ENCODE measurements around the gene ANKLE1.

Gene ANKLE1

GRCh38 chr19:17311455-17312188 lies 29.9 kb downstream of the ANKLE1 start:
- Histone ChIP-seq H3K27ac (ENCODE audit: low read depth, low read length) (no peak overlapping the region; the same call in 1 of the 2 replicates), H3K27me3 (ENCODE audit: control insufficient read depth, insufficient read depth, low read length) (no peaks in the 10 kb centered on the region), H3K9ac (ENCODE audit: low read length) (peak overlapping the region; percentile 74), H3K4me3 (ENCODE audit: low read depth, low read length) (no peak overlapping the region), H3K36me3 (ENCODE audit: control insufficient read depth, insufficient read depth, low read length) (peaks cover 41% of the 10 kb centered on the region), H3K4me1 (ENCODE audit: control insufficient read depth, insufficient read depth, low read length) (peaks cover 12% of the 10 kb centered on the region; the same call in 1 of the 2 replicates), H3K9me3 (ENCODE audit: control insufficient read depth, insufficient read depth, low read depth, low read length) (no peaks in the 10 kb centered on the region)

GRCh38 chr19:17312189-17313113 lies 30.8 kb downstream of the ANKLE1 start:
- Histone ChIP-seq H3K27me3 (ENCODE audit: control insufficient read depth, insufficient read depth, low read length) (no peaks in the 10 kb centered on the region), H3K9ac (ENCODE audit: low read length) (peak overlapping the region; percentile 74), H3K9me3 (ENCODE audit: control insufficient read depth, insufficient read depth, low read depth, low read length) (no peaks in the 10 kb centered on the region), H3K4me3 (ENCODE audit: low read depth, low read length) (no peak overlapping the region), H3K4me1 (ENCODE audit: control insufficient read depth, insufficient read depth, low read length) (peaks cover 10% of the 10 kb centered on the region; the same call in 1 of the 2 replicates), H3K27ac (ENCODE audit: low read depth, low read length) (no peak overlapping the region; the same call in 1 of the 2 replicates), H3K36me3 (ENCODE audit: control insufficient read depth, insufficient read depth, low read length) (peaks cover 41% of the 10 kb centered on the region)

- H3K27me3 ChIP-seq (ENCODE audit: control insufficient read depth, insufficient read depth, low read length): no peaks in the 10 kb centered on the region
- H3K9me3 ChIP-seq (ENCODE audit: control insufficient read depth, insufficient read depth, low read depth, low read length): no peaks in the 10 kb centered on the region
- H3K4me1 ChIP-seq (ENCODE audit: control insufficient read depth, insufficient read depth, low read length): peaks cover 10% of the 10 kb centered on the region; the same call in 1 of the 2 replicates
- H3K27ac ChIP-seq (ENCODE audit: low read depth, low read length): no peak overlapping the region
- H3K4me3 ChIP-seq (ENCODE audit: low read depth, low read length): no peak overlapping the region
- H3K9ac ChIP-seq (ENCODE audit: low read length): no peak overlapping the region
- peaks cover 45% of the 10 kb centered on the region for H3K36me3 ChIP-seq (ENCODE audit: control insufficient read depth, insufficient read depth, low read length)
Measured at GRCh38 chr19:17314007-17314593, 32.4 kb downstream of the ANKLE1 start.

- H3K4me3 ChIP-seq (ENCODE audit: low read depth, low read length): no peak overlapping the region
- no peak overlapping the region for H3K27ac ChIP-seq (ENCODE audit: low read depth, low read length)
- H3K36me3 ChIP-seq (ENCODE audit: control insufficient read depth, insufficient read depth, low read length): peaks cover 60% of the 10 kb centered on the region
- no peaks in the 10 kb centered on the region for H3K27me3 ChIP-seq (ENCODE audit: control insufficient read depth, insufficient read depth, low read length)
- H3K9ac ChIP-seq (ENCODE audit: low read length): no peak overlapping the region
- no peaks in the 10 kb centered on the region for H3K9me3 ChIP-seq (ENCODE audit: control insufficient read depth, insufficient read depth, low read depth, low read length)
- H3K4me1 ChIP-seq (ENCODE audit: control insufficient read depth, insufficient read depth, low read length): no peaks in the 10 kb centered on the region
Measured at GRCh38 chr19:17318966-17319365, 37.3 kb downstream of the ANKLE1 start.

GRCh38 chr19:17319473-17320238 lies 38.0 kb downstream of the ANKLE1 start:
- Histone ChIP-seq H3K9me3 (ENCODE audit: control insufficient read depth, insufficient read depth, low read depth, low read length) (no peaks in the 10 kb centered on the region), H3K9ac (ENCODE audit: low read length) (no peak overlapping the region), H3K4me3 (ENCODE audit: low read depth, low read length) (no peak overlapping the region), H3K4me1 (ENCODE audit: control insufficient read depth, insufficient read depth, low read length) (no peaks in the 10 kb centered on the region), H3K36me3 (ENCODE audit: control insufficient read depth, insufficient read depth, low read length) (peaks cover 54% of the 10 kb centered on the region), H3K27ac (ENCODE audit: low read depth, low read length) (no peak overlapping the region), H3K27me3 (ENCODE audit: control insufficient read depth, insufficient read depth, low read length) (no peaks in the 10 kb centered on the region)

GRCh38 chr19:17320435-17320834 lies 38.7 kb downstream of the ANKLE1 start:
- Histone ChIP-seq H3K4me1 (ENCODE audit: control insufficient read depth, insufficient read depth, low read length) (no peaks in the 10 kb centered on the region), H3K9ac (ENCODE audit: low read length) (no peak overlapping the region), H3K9me3 (ENCODE audit: control insufficient read depth, insufficient read depth, low read depth, low read length) (no peaks in the 10 kb centered on the region), H3K27ac (ENCODE audit: low read depth, low read length) (no peak overlapping the region), H3K27me3 (ENCODE audit: control insufficient read depth, insufficient read depth, low read length) (no peaks in the 10 kb centered on the region), H3K36me3 (ENCODE audit: control insufficient read depth, insufficient read depth, low read length) (peaks cover 55% of the 10 kb centered on the region), H3K4me3 (ENCODE audit: low read depth, low read length) (no peak overlapping the region)

GRCh38 chr19:17321655-17322489 lies 40.2 kb downstream of the ANKLE1 start:
- Histone ChIP-seq H3K4me3 (ENCODE audit: low read depth, low read length) (no peak overlapping the region), H3K36me3 (ENCODE audit: control insufficient read depth, insufficient read depth, low read length) (peaks cover 46% of the 10 kb centered on the region), H3K4me1 (ENCODE audit: control insufficient read depth, insufficient read depth, low read length) (peaks cover 7% of the 10 kb centered on the region; the same call in 1 of the 2 replicates), H3K9ac (ENCODE audit: low read length) (no peak overlapping the region), H3K27ac (ENCODE audit: low read depth, low read length) (no peak overlapping the region), H3K27me3 (ENCODE audit: control insufficient read depth, insufficient read depth, low read length) (no peaks in the 10 kb centered on the region), H3K9me3 (ENCODE audit: control insufficient read depth, insufficient read depth, low read depth, low read length) (no peaks in the 10 kb centered on the region)

- H3K27ac ChIP-seq (ENCODE audit: low read depth, low read length): no peak overlapping the region
- H3K9me3 ChIP-seq (ENCODE audit: control insufficient read depth, insufficient read depth, low read depth, low read length): no peaks in the 10 kb centered on the region
- H3K9ac ChIP-seq (ENCODE audit: low read length): no peak overlapping the region
- peaks cover 13% of the 10 kb centered on the region for H3K4me1 ChIP-seq (ENCODE audit: control insufficient read depth, insufficient read depth, low read length)
- no peak overlapping the region for H3K4me3 ChIP-seq (ENCODE audit: low read depth, low read length)
- no peaks in the 10 kb centered on the region for H3K27me3 ChIP-seq (ENCODE audit: control insufficient read depth, insufficient read depth, low read length)
- H3K36me3 ChIP-seq (ENCODE audit: control insufficient read depth, insufficient read depth, low read length): peaks cover 46% of the 10 kb centered on the region
Measured at GRCh38 chr19:17322854-17323253, 41.2 kb downstream of the ANKLE1 start.

GRCh38 chr19:17323300-17323963 lies 41.7 kb downstream of the ANKLE1 start:
- Histone ChIP-seq H3K27ac (ENCODE audit: low read depth, low read length) (no peak overlapping the region), H3K36me3 (ENCODE audit: control insufficient read depth, insufficient read depth, low read length) (peaks cover 46% of the 10 kb centered on the region)

More at GRCh38 chr19:17323300-17323963, 41.7 kb downstream of the ANKLE1 start:
- Histone ChIP-seq H3K27me3 (ENCODE audit: control insufficient read depth, insufficient read depth, low read length) (no peaks in the 10 kb centered on the region), H3K4me3 (ENCODE audit: low read depth, low read length) (no peak overlapping the region), H3K9ac (ENCODE audit: low read length) (no peak overlapping the region), H3K9me3 (ENCODE audit: control insufficient read depth, insufficient read depth, low read depth, low read length) (no peaks in the 10 kb centered on the region), H3K4me1 (ENCODE audit: control insufficient read depth, insufficient read depth, low read length) (peaks cover 13% of the 10 kb centered on the region)

Measured in HUES6 (cell line).